ENCODE results near the gene NPBWR2.

NPBWR2 gene

GRCh38 chr20:64055396-64055892 is 51.9 kb downstream of the NPBWR2 start:
- no peak for DNase-seq

- DNase-seq, result no peak
Measured at GRCh38 chr20:64053841-64054661, 53.3 kb downstream of the NPBWR2 start.
